Measurements from ENCODE around the gene TSPAN8.
A peak's percentile ranks its signal among the peaks of the same experiment; 100 is the strongest.
"Not testable (repeated sequence)": the region's sequence is repeated elsewhere in the genome, so short reads cannot be mapped to it uniquely, and the experiment has no call there.

Gene TSPAN8

GRCh38 chr12:71157601-71158233 is at the start of gene TSPAN8:
Gene TSPAN8 (minus strand): TSS chr12:71157999. CDS start chr12:71157678, 321 bp downstream.
- DNase-seq, result peak; percentile 57

GRCh38 chr12:71201136-71201679 is 43.4 kb upstream of the TSPAN8 start:
- peak; percentile 75 for DNase-seq

GRCh38 chr12:71200706-71201105 is 42.9 kb upstream of the TSPAN8 start:
- DNase-seq, result no peak

- no peak for DNase-seq
Measured at GRCh38 chr12:71197460-71197859, 39.7 kb upstream of the TSPAN8 start.

GRCh38 chr12:71195338-71195896 is 37.6 kb upstream of the TSPAN8 start:
- DNase-seq, result peak; percentile 92

GRCh38 chr12:71194657-71195056 is 36.9 kb upstream of the TSPAN8 start:
- DNase-seq, result peak; percentile 51

GRCh38 chr12:71193041-71193440 is 35.2 kb upstream of the TSPAN8 start:
- no peak for DNase-seq

- DNase-seq, result no peak
Measured at GRCh38 chr12:71191509-71192196, 33.9 kb upstream of the TSPAN8 start.

GRCh38 chr12:71190822-71191221 is 33.0 kb upstream of the TSPAN8 start:
- no peak for DNase-seq

- no peak for DNase-seq
Measured at GRCh38 chr12:71187379-71187778, 29.6 kb upstream of the TSPAN8 start.

- no peak for DNase-seq
Measured at GRCh38 chr12:71186571-71187288, 28.9 kb upstream of the TSPAN8 start.

GRCh38 chr12:71183846-71184245 is 26.0 kb upstream of the TSPAN8 start:
- no peak for DNase-seq

- DNase-seq, result no peak
Measured at GRCh38 chr12:71183018-71183417, 25.2 kb upstream of the TSPAN8 start.

GRCh38 chr12:71178162-71178561 is 20.4 kb upstream of the TSPAN8 start:
- no peak for DNase-seq

GRCh38 chr12:71174825-71175224 is 17.0 kb upstream of the TSPAN8 start:
- no peak for DNase-seq

GRCh38 chr12:71174146-71174545 is 16.3 kb upstream of the TSPAN8 start:
- DNase-seq, result no peak

GRCh38 chr12:71170456-71170855 is 12.7 kb upstream of the TSPAN8 start:
- no peak for DNase-seq

- no peak for DNase-seq
Measured at GRCh38 chr12:71169286-71169685, 11.5 kb upstream of the TSPAN8 start.

- no peak for DNase-seq
Measured at GRCh38 chr12:71166862-71167496, 9.2 kb upstream of the TSPAN8 start.

GRCh38 chr12:71166280-71166679 is 8.5 kb upstream of the TSPAN8 start:
- DNase-seq, result no peak

GRCh38 chr12:71165780-71166179 is 8.0 kb upstream of the TSPAN8 start:
- DNase-seq, result not testable (repeated sequence)

- no peak for DNase-seq
Measured at GRCh38 chr12:71164568-71165197, 6.9 kb upstream of the TSPAN8 start.
